HUES6 (cell line): ENCODE results near the gene ANTXRL.
"Not testable (repeated sequence)": the region's sequence is repeated elsewhere in the genome, so short reads cannot be mapped to it uniquely, and the experiment has no call there.

Experiments
- H3K27ac ChIP-seq: 2 replicates; pipeline ENCODE4 v1.7.0; 2013; ENCODE audit warnings: low read depth, mild to moderate bottlenecking, low read length, inconsistent platforms
- H3K27me3 ChIP-seq: 2 replicates; pipeline ENCODE4 v1.6.1; 2013; ENCODE audit warnings: low read length; ENCODE audit not compliant: control insufficient read depth, insufficient read depth
- H3K36me3 ChIP-seq: 2 replicates; pipeline ENCODE4 v1.6.1; 2013; ENCODE audit warnings: low read length; ENCODE audit not compliant: control insufficient read depth, insufficient read depth
- H3K4me1 ChIP-seq: 2 replicates; pipeline ENCODE4 v1.6.1; 2013; ENCODE audit warnings: low read length; ENCODE audit not compliant: control insufficient read depth, insufficient read depth
- H3K4me3 ChIP-seq: 2 replicates; pipeline ENCODE4 v1.5.1; 2013; ENCODE audit warnings: low read depth, low read length
- H3K9ac ChIP-seq: one replicate; pipeline ENCODE4 v1.6.1; 2013; ENCODE audit warnings: mild to moderate bottlenecking, low read length
- H3K9me3 ChIP-seq: 2 replicates; pipeline ENCODE4 v1.6.1; 2013; ENCODE audit warnings: low read depth, low read length; ENCODE audit not compliant: control insufficient read depth, insufficient read depth

The ANTXRL gene

GRCh38 chr10:46286991-46287693, at the start of gene ANTXRL:
Gene ANTXRL (plus strand): TSS chr10:46286997. CDS start chr10:46287263, 266 bp downstream.
- Histone ChIP-seq H3K27me3 (peaks cover 33% of the 10 kb centered on the region), H3K4me1 (peaks cover 22% of the 10 kb centered on the region), H3K4me3 (no peak within 1 kb of the TSS), H3K27ac (no peak within 1 kb of the TSS), H3K9me3 (no peaks in the 10 kb centered on the region), H3K9ac (no peak within 1 kb of the TSS), H3K36me3 (no peaks in the 10 kb centered on the region)

- H3K27me3 ChIP-seq = peaks cover 3% of the 10 kb centered on the region; the same call in 1 of the 2 replicates
- no peaks in the 10 kb centered on the region for H3K4me1 ChIP-seq
- H3K9me3 ChIP-seq = no peaks in the 10 kb centered on the region; the same call in 1 of the 2 replicates
- no peak overlapping the region for H3K9ac ChIP-seq
- H3K36me3 ChIP-seq = no peaks in the 10 kb centered on the region
- no peak overlapping the region for H3K4me3 ChIP-seq
- no peak overlapping the region for H3K27ac ChIP-seq
Observed at GRCh38 chr10:46237815-46238510, 48.8 kb upstream of the ANTXRL start.

- H3K27ac ChIP-seq = no peak overlapping the region
- no peaks in the 10 kb centered on the region for H3K36me3 ChIP-seq
- no peaks in the 10 kb centered on the region for H3K4me1 ChIP-seq
- peaks cover 3% of the 10 kb centered on the region; the same call in 1 of the 2 replicates for H3K27me3 ChIP-seq
- no peaks in the 10 kb centered on the region; the same call in 1 of the 2 replicates for H3K9me3 ChIP-seq
- no peak overlapping the region for H3K4me3 ChIP-seq
- no peak overlapping the region for H3K9ac ChIP-seq
Observed at GRCh38 chr10:46239247-46239646, 47.5 kb upstream of the ANTXRL start.

GRCh38 chr10:46239993-46240683, 46.7 kb upstream of the ANTXRL start:
- Histone ChIP-seq H3K9ac (no peak overlapping the region), H3K4me1 (no peaks in the 10 kb centered on the region), H3K9me3 (no peaks in the 10 kb centered on the region; the same call in 1 of the 2 replicates), H3K36me3 (no peaks in the 10 kb centered on the region), H3K27ac (no peak overlapping the region), H3K4me3 (no peak overlapping the region), H3K27me3 (peaks cover 3% of the 10 kb centered on the region; the same call in 1 of the 2 replicates)

GRCh38 chr10:46240684-46241565, 45.9 kb upstream of the ANTXRL start:
- H3K4me1 ChIP-seq = no peaks in the 10 kb centered on the region
- H3K27ac ChIP-seq = no peak overlapping the region
- H3K4me3 ChIP-seq = no peak overlapping the region
- H3K9me3 ChIP-seq = no peaks in the 10 kb centered on the region; the same call in 1 of the 2 replicates
- H3K27me3 ChIP-seq = no peaks in the 10 kb centered on the region
- H3K36me3 ChIP-seq = no peaks in the 10 kb centered on the region
- H3K9ac ChIP-seq = no peak overlapping the region

GRCh38 chr10:46245381-46245900, 41.4 kb upstream of the ANTXRL start:
- H3K4me3 ChIP-seq = no peak overlapping the region
- no peaks in the 10 kb centered on the region for H3K4me1 ChIP-seq

GRCh38 chr10:46246400-46247180, 40.2 kb upstream of the ANTXRL start:
- not testable (repeated sequence) for H3K27ac ChIP-seq, H3K27me3 ChIP-seq

More at GRCh38 chr10:46245381-46245900, 41.4 kb upstream of the ANTXRL start:
- Histone ChIP-seq H3K9ac (no peak overlapping the region), H3K27ac (no peak overlapping the region), H3K27me3 (no peaks in the 10 kb centered on the region), H3K36me3 (no peaks in the 10 kb centered on the region), H3K9me3 (no peaks in the 10 kb centered on the region; the same call in 1 of the 2 replicates)

GRCh38 chr10:46247181-46247475, 39.7 kb upstream of the ANTXRL start:
- Histone ChIP-seq H3K27me3 (no peaks in the 10 kb centered on the region), H3K36me3 (no peaks in the 10 kb centered on the region), H3K27ac (no peak overlapping the region), H3K9me3 (no peaks in the 10 kb centered on the region), H3K4me1 (no peaks in the 10 kb centered on the region), H3K9ac (no peak overlapping the region), H3K4me3 (no peak overlapping the region)

More at GRCh38 chr10:46246400-46247180, 40.2 kb upstream of the ANTXRL start:
- H3K4me3 ChIP-seq, H3K4me1 ChIP-seq, H3K9ac ChIP-seq, H3K36me3 ChIP-seq, H3K9me3 ChIP-seq: not testable (repeated sequence)

GRCh38 chr10:46247808-46248569, 38.8 kb upstream of the ANTXRL start:
- H3K27ac ChIP-seq = no peak overlapping the region
- no peaks in the 10 kb centered on the region for H3K9me3 ChIP-seq
- no peaks in the 10 kb centered on the region for H3K36me3 ChIP-seq
- no peaks in the 10 kb centered on the region for H3K27me3 ChIP-seq
- no peaks in the 10 kb centered on the region for H3K4me1 ChIP-seq
- no peak overlapping the region for H3K9ac ChIP-seq
- no peak overlapping the region for H3K4me3 ChIP-seq
